Measurements from ENCODE around the gene DDX18.
A peak's percentile ranks its signal among the peaks of the same experiment; 100 is the strongest.

The DDX18 gene

GRCh38 chr2:117834992-117835391 is 20.5 kb downstream of the DDX18 start:
- no peak for DNase-seq (ENCODE audit: low spot score)

- peak; percentile 37 for DNase-seq (ENCODE audit: low spot score)
Measured at GRCh38 chr2:117835990-117836760, 21.7 kb downstream of the DDX18 start.

DNA sequence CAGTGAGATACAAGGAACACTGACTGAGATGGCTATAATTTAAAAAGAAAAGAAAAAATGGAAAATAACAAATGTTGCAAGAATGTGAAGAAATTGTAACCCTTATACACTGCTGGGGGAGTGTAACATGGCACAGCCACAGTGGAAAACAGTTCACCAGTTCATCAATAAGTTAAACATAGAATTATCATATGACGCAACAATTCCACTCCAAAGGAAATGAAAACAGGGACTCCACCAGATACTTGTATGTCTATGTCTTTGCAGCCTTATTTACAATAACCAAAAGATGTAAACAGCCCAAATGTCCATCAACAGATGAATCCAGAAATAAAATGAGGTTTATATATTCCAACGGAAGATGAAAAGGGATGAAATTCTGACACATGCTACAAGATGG is 30.8 kb downstream of the DDX18 start:
- DNase-seq (ENCODE audit: low spot score), result no peak

- DNase-seq (ENCODE audit: low spot score), result no peak
Measured at GRCh38 chr2:117850015-117850414, 35.5 kb downstream of the DDX18 start.

- DNase-seq (ENCODE audit: low spot score), result no peak
Measured at GRCh38 chr2:117850461-117850860, 36.0 kb downstream of the DDX18 start.

DNA sequence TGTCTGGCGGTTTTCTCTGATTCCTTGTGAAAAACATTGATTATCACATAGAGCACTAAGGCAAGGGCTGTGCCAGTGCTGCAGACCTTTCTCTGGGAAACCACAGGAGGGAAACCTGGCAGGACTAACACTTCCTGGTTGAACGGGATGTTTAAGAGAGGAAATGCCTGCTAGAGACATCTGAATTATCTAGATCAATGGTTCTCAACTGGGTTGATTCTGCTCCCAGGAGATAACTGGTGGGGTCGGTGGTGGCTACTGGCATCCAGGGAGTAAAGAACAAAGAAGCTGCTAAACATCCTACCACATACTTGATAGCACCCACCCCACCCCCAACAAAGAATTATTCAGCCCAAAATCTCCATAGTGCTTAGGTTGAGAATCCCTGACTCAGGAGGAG is 37.5 kb downstream of the DDX18 start:
- no peak for DNase-seq (ENCODE audit: low spot score)

- DNase-seq (ENCODE audit: low spot score), result no peak
Measured at GRCh38 chr2:117853316-117853715, 38.8 kb downstream of the DDX18 start.

DNA sequence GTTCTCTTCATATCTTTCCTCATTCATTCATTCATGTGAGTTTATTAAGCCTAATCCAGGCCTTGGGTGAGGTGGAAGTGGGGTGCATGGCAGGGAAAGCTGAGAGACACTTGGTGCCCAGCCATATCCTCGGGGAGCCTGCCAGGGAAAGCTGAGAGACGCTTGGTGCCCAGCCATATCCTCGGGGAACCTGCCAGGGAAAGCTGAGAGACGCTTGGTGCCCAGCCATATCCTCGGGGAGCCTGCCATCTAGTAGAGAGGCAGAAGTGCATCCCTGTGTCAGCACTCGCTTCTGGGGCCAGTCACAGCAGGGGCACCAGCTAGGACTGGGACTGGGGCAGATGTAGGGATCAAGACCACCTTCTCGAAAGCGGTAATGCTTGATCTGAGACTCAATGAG is 39.4 kb downstream of the DDX18 start:
- DNase-seq (ENCODE audit: low spot score), result no peak

- DNase-seq (ENCODE audit: low spot score), result no peak
Measured at GRCh38 chr2:117854610-117855009, 40.1 kb downstream of the DDX18 start.

DNA sequence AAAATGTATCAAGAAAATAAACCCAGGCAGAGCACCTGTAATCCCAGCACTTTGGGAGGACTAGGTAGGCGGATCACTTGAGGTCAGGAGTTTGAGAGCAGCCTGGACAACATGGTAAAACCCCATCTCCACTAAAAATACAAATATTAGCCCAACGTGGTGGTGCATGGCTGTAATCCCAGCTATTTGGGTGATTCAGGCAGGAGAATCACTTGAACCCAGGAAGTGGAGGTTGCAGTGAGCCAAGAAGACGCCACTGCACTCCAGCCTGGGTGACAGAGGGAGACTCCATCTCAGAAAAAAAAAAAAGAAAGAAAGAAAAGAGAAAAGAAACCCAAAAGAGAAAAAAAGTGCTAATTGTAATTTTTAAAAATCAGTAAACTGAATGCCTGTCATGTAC is 41.4 kb downstream of the DDX18 start:
- no peak for DNase-seq (ENCODE audit: low spot score)

DNA sequence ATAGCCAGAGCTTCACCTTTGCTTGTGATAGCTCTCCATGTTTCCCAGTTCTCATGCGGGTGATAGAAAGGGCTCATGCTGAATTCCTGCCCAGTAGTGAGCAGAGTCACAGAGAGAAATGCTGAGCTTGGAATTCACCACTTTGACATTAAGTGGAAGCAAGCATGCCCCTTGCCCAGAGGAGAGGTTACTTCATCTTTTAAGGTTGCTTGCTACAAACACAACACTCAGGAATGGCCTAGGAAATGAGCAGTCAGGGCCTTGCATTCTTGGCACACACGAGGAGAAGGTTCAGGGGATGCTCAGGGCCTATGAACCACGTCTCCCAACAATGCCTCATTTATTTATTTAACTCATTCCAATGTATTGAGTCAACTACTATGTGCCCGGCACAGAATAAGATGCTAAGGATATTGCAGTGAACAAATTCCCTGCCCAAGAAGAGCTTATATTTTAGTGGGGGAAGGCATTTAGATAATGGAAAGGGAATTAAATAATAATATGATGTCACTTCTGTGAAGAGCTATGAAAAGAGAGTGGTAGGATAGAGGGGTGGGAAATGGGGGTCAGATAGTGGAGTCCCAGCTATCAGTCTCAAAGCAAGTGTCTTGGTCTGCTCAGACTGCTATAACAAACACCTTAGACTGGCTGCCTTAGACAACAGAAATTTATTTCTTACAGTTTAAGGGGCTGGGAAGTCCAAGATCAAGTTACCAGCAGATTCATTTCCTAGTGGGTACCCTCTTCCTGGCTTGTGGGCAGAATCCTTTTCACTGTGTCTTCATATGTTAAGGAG is 42.1 kb downstream of the DDX18 start:
- no peak for DNase-seq (ENCODE audit: low spot score)

DNA sequence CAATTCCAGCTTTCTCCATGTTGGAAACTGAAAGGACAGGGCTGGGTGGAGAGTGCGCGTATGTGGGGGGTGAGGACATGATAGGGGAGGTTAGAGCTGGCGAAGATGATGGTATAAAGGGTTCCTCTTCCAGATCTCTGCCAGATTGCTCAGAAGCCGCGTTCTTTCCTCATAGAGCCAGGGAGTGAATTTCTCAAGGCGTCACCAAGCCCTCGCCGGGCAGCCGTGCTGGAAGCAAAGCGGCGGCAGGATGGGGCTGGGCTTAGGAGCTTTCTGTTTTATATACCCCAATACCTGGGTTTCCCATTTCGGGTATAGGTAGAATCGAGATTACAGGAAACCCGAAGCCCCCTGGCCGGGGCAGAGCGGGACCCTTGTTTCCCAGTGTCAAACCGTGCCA is 43.8 kb downstream of the DDX18 start:
- no peak for DNase-seq (ENCODE audit: low spot score)

GRCh38 chr2:117858892-117859531 is 44.5 kb downstream of the DDX18 start:
- peak; percentile 39 for DNase-seq (ENCODE audit: low spot score)

DNA sequence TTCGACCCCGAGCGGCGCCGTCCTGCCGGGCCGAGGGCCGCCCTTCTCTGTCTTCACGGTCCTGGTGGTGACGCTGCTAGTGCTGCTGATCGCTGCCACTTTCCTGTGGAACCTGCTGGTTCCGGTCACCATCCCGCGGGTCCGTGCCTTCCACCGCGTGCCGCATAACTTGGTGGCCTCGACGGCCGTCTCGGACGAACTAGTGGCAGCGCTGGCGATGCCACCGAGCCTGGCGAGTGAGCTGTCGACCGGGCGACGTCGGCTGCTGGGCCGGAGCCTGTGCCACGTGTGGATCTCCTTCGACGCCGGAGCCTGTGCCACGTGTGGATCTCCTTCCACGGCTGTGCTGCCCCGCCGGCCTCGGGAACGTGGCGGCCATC is 45.0 kb downstream of the DDX18 start:
- no peak for DNase-seq (ENCODE audit: low spot score)

DNA sequence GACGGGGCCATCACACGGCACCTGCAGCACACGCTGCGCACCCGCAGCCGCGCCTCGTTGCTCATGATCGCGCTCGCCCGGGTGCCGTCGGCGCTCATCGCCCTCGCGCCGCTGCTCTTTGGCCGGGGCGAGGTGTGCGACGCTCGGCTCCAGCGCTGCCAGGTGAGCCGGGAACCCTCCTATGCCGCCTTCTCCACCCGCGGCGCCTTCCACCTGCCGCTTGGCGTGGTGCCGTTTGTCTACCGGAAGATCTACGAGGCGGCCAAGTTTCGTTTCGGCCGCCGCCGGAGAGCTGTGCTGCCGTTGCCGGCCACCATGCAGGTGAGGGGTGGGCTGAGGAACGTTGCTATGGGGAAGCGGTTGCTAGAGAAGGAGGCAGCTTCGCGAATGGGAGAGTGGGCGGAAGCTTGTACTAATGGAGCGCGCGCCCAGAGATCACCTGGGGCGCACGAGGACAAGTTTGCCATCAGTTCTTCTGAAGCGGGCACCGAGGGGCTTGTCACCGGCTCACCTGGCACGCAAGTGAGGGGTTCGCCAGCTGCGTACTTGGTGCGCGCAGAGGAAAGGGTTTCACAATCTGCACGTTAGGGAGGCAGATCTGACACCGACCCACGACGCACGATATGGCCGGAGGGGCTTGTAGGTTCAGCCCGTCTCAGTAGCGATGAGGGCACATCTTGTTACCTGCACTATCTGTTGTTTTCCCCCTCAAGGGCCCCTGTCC is 45.6 kb downstream of the DDX18 start:
- DNase-seq (ENCODE audit: low spot score), result no peak

DNA sequence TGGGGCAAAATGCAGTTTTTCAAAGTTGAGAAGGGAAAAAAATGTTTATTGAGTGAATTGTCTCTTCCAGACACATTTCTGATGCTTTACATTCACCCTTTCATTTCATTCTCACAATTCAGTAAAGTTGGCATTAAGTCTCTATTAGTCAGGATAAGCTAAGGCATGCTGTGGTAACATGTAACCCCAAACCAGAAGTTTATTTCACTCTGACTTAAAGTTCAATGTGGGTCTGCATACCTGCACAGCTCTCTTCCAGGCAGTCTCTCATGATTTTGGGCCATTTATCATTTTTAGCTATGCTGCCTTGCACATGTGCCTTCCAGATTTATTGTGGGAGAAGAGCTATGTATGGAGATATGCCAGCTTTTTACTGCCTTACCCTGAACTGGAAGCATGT is 48.0 kb downstream of the DDX18 start:
- no peak for DNase-seq (ENCODE audit: low spot score)

DNA sequence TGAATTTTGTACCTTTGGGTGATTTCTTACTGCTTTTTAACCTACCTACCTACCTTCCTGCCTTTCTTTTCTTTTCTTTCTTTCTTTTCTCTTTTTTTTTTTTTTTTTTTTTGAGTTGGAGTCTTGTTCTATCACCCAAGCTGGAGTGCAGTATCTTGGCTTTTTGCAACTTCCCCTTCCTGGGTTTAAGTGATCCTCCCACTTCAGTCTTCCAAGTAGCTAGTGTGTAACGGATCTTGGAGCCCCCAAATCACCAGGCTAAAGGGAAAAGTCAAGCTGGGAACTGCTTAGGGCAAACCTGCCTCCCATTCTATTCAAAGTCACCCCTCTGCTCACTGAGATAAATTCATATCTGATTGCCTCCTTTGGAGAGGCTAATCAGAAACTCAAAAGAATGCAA is 61.3 kb downstream of the DDX18 start:
- no peak for DNase-seq (ENCODE audit: low spot score)

- no peak for DNase-seq (ENCODE audit: low spot score)
Measured at GRCh38 chr2:117879003-117879402, 64.5 kb downstream of the DDX18 start.

Data from SK-N-DZ (cell line).